ENCODE results near the gene UGT2A2.
"Not testable (repeated sequence)": the region's sequence is repeated elsewhere in the genome, so short reads cannot be mapped to it uniquely, and the experiment has no call there.

Gene UGT2A2

GRCh38 chr4:69639542-69639941 is at the start of gene UGT2A2:
Gene UGT2A2, minus strand, starts transcription at chr4:69639642. Its CDS starts 2 bp downstream, at chr4:69639640.
- DNase-seq (ENCODE audit: insufficient read length, low spot score) (no peak), FAIRE-seq (no peak)

- FAIRE-seq (no peak), DNase-seq (ENCODE audit: insufficient read length, low spot score) (no peak)
These were observed 45.4 kb upstream of the UGT2A2 start for GRCh38 chr4:69684804-69685203.

GRCh38 chr4:69668680-69669079 is 29.2 kb upstream of the UGT2A2 start:
- no peak for DNase-seq (ENCODE audit: insufficient read length, low spot score)
- no peak for FAIRE-seq

GRCh38 chr4:69664009-69664408 is 24.6 kb upstream of the UGT2A2 start:
- DNase-seq (ENCODE audit: insufficient read length, low spot score); FAIRE-seq: not testable (repeated sequence)

- not testable (repeated sequence) for DNase-seq (ENCODE audit: insufficient read length, low spot score); FAIRE-seq
These were observed 21.8 kb upstream of the UGT2A2 start for GRCh38 chr4:69661130-69661803.

GRCh38 chr4:69658133-69658532 is 18.7 kb upstream of the UGT2A2 start:
- no peak for DNase-seq (ENCODE audit: insufficient read length, low spot score)
- FAIRE-seq, result no peak

GRCh38 chr4:69656653-69657158 is 17.3 kb upstream of the UGT2A2 start:
- FAIRE-seq, result no peak

GRCh38 chr4:69653147-69653546 is 13.7 kb upstream of the UGT2A2 start, which contains the start of gene UGT2A1:
Gene UGT2A1, minus strand, starts transcription at chr4:69653247. Its CDS starts 5,603 bp downstream, at chr4:69647644.
- FAIRE-seq, result no peak

More at GRCh38 chr4:69656653-69657158, 17.3 kb upstream of the UGT2A2 start:
- no peak for DNase-seq (ENCODE audit: insufficient read length, low spot score)

GRCh38 chr4:69650872-69651271 is 11.4 kb upstream of the UGT2A2 start:
- FAIRE-seq, result no peak
- no peak for DNase-seq (ENCODE audit: insufficient read length, low spot score)

More at GRCh38 chr4:69653147-69653546, 13.7 kb upstream of the UGT2A2 start, which contains the start of gene UGT2A1:
- DNase-seq (ENCODE audit: insufficient read length, low spot score), result no peak

- FAIRE-seq (no peak), DNase-seq (ENCODE audit: insufficient read length, low spot score) (no peak)
These were observed 10.2 kb upstream of the UGT2A2 start for GRCh38 chr4:69649629-69650028.

GRCh38 chr4:69649207-69649606 is 9.8 kb upstream of the UGT2A2 start:
- DNase-seq (ENCODE audit: insufficient read length, low spot score), result no peak
- no peak for FAIRE-seq

GRCh38 chr4:69642961-69643360 is 3.5 kb upstream of the UGT2A2 start:
- FAIRE-seq (no peak), DNase-seq (ENCODE audit: insufficient read length, low spot score) (no peak)

GRCh38 chr4:69640289-69640688 is 847 bp upstream of the UGT2A2 start:
- FAIRE-seq (no peak), DNase-seq (ENCODE audit: insufficient read length, low spot score) (no peak)

- DNase-seq (ENCODE audit: insufficient read length, low spot score) (peak; percentile 0), FAIRE-seq (no peak)
These were observed 22.3 kb downstream of the UGT2A2 start for GRCh38 chr4:69617083-69617694.

GRCh38 chr4:69610484-69610883 is 29.0 kb downstream of the UGT2A2 start:
- FAIRE-seq (no peak), DNase-seq (ENCODE audit: insufficient read length, low spot score) (no peak)

GRCh38 chr4:69601065-69601464 is 38.4 kb downstream of the UGT2A2 start:
- no peak for DNase-seq (ENCODE audit: insufficient read length, low spot score)
- no peak for FAIRE-seq

GRCh38 chr4:69600013-69600412 is 39.4 kb downstream of the UGT2A2 start:
- DNase-seq (ENCODE audit: insufficient read length, low spot score) (no peak), FAIRE-seq (no peak)

GRCh38 chr4:69594382-69594781 is 45.1 kb downstream of the UGT2A2 start:
- no peak for FAIRE-seq
- DNase-seq (ENCODE audit: insufficient read length, low spot score), result no peak

GRCh38 chr4:69591364-69591763 is 48.1 kb downstream of the UGT2A2 start:
- FAIRE-seq, result no peak
- DNase-seq (ENCODE audit: insufficient read length, low spot score), result no peak

GRCh38 chr4:69589884-69590283 is 49.6 kb downstream of the UGT2A2 start:
- DNase-seq (ENCODE audit: insufficient read length, low spot score) (no peak), FAIRE-seq (no peak)

- FAIRE-seq, result no peak
- DNase-seq (ENCODE audit: insufficient read length, low spot score), result no peak
These were observed 55.3 kb downstream of the UGT2A2 start for GRCh38 chr4:69584135-69584534.

GRCh38 chr4:69583543-69583942 is 55.9 kb downstream of the UGT2A2 start:
- no peak for FAIRE-seq

More at GRCh38 chr4:69583543-69583942, 55.9 kb downstream of the UGT2A2 start:
- DNase-seq (ENCODE audit: insufficient read length, low spot score), result no peak
